ENCODE results near the gene PTGR1.

The PTGR1 gene

DNA sequence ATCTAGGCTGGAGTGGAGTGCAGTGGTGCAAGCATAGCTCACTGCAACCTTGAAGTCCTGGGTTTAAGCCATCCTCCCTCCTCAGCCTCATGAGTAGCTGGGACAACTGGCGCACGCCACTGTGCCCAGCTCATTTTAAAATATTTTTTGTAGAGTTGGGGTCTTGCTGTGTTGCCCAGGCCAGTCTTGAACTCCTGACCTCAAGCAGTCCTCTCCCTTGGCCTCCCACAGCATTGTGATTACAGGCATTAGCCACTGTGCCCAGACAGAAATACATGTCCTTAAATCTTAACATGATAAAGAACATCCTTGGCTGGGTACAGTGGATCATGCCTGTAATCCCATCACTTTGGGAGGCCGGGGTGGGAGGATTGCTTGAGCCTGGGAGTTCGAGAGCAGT lies 67.7 kb downstream of the PTGR1 start:
- no peak for DNase-seq

DNA sequence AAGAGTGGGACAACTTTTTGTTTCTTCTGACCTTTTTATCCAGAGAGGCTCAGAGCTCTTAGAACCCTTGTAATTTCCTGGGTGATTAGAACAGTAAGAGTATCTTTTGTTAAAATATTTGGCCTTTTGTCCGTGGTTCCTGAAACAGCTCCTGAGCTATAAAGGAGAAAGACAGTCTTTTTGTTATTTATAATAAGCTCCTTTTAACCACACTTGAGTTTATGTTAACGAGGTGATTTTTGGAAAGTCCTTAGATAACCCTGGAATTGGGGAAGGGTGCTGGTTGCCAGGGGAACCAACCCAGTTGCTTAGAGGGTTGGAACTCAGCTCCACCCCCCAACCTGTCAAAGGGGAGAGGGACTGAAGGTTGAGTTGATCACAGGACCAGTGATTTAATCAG lies 69.7 kb downstream of the PTGR1 start:
- DNase-seq, result no peak

DNA sequence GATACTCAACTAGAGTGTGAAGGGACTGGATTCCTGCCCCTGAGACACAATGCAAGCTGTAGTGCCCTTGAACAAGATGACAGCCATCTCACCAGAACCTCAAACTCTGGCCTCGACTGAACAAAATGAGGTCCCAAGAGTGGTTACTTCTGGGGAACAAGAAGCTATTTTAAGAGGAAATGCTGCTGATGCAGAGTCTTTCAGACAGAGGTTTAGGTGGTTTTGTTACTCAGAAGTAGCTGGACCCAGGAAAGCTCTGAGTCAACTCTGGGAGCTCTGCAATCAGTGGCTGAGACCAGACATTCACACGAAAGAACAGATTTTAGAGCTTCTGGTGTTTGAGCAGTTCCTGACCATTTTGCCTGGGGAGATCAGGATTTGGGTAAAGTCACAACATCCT lies 72.1 kb downstream of the PTGR1 start:
- DNase-seq, result no peak

DNA sequence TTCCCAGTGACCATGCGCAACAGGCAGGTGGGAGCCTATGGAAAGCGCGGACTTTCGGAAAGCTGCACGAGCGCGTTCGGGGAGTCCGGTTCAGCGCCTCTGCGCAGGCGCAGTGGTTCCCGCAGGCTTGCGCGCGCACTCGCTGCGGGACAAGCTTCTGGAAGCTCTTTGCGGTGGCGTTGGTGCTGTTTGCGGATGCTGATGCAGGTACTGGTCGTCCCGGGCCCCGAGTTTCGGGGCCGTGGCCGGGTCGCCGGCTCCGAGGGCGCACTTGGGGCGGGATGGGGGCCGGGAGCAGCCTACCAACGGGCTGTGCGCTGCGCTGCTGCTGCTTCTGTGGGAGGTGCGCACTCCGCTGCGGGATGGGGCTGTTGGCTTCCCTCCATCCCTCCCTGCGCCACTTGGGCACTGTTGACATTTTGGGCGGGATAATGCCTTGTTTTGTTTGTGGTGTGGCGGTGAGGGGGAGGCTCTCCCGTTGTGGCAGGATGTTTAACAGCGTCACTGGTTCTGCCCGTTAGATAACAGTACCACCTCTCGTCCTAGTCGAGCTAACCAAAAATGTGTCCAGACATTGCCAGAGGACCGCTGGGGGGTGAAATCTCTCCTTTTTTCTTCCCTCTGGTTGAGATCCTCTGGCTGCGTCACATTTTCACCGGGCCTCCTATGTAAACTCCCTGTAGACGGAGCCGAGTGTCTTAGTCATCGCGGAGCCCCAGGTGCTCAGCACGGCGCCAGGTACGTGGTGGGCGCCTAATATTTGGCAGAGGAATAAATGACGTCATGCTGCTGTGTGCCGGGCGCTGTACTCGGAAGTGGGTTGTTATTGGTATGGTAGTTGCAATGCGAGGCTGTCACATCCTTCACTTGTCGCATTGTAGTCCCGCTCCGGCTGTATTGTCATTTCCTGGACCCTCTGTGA lies 74.1 kb downstream of the PTGR1 start, which contains the start of gene ZNF483:
TSS of gene ZNF483 (plus strand) at position 124 of the 922 bp plus-strand sequence. CDS start 2,217 bp downstream, outside the sequence.
- DNase-seq, result peak; percentile 64

DNA sequence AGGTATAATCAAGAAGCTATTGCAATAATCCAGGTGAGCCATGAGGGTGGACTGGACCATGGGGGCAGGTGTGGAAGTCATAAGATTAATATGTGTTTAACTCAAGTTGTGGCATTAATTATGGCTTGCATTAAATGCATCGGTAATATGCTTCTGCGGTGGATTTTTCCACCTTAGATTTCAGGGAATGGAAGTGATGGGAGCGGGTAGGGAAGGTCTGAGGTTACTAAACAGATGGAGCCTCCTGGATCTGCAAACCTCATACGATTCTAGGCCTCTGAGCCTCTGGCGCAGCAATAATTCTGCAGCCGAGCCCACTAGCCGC lies 74.8 kb downstream of the PTGR1 start:
- DNase-seq, result no peak

DNA sequence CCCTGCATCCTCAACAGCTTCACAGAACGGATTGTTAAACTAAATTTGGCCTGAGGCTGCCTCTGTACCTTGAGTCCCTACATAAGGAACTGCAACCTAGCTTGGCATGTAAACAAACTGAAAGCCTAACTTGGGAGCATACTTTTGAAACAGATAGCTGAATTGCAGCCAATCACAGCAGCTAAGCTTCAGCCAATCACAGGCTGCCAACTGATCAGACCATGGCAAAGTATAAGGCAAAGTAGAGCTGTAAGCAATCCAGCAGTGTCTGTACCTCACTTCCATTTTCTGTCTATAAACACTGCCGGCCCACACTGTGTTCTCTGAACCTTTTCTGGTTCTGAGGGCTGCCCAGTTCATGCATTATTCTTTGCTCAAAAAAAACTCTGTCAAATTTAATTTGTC lies 83.4 kb downstream of the PTGR1 start:
- peak; percentile 9 for DNase-seq

DNA sequence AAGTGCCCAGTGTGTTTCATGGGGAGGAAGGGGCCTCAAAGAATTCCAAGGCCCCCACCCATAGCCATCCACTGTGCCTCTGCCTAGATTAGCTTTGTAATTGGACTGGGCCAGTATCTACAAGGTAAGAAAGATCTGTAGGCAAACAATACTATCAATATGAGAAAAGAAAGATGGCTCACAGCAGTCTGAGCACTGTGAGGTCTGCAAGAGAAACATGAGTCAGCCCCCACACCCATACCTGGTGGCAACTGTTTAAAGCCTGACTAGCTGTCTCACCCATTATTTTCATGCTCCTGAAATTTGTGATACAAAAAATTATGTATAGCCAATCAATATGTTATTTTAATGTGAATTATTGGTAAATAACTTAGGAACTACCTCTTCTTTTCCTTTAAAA lies 84.5 kb downstream of the PTGR1 start:
- no peak for DNase-seq
